H9 (cell line): Measurements from ENCODE around the gene PRDM11. TPM values are rescaled to one million over a fixed set of nuclear protein-coding genes. Genes with fewer than 3 reads are reported as not detected.

Source experiments
- DNase-seq: peaks from one replicate; pipeline ENCODE4 v3.0.0-alpha.2; 2017
- H2AFZ ChIP-seq: one replicate; pipeline ENCODE4 v1.6.1; 2013; ENCODE audit warnings: mild to moderate bottlenecking, low read length, control low read depth, moderate library complexity
- H2AK5ac ChIP-seq: 2 replicates; pipeline ENCODE4 v1.6.1; 2013; ENCODE audit warnings: low read length, control low read depth, mixed read lengths; ENCODE audit not compliant: insufficient read length
- H2BK120ac ChIP-seq: one replicate; pipeline ENCODE4 v1.6.1; 2013; ENCODE audit warnings: low read depth, mild to moderate bottlenecking, low read length, control low read depth, inconsistent platforms; ENCODE audit not compliant: poor library complexity, severe bottlenecking
- H2BK12ac ChIP-seq: 2 replicates; pipeline ENCODE4 v1.6.1; 2013; ENCODE audit warnings: low read length, control low read depth, mixed read lengths, low read depth; ENCODE audit not compliant: insufficient read length
- H2BK15ac ChIP-seq: 2 replicates; pipeline ENCODE4 v1.6.1; 2013; ENCODE audit warnings: low read depth, low read length, control low read depth
- H2BK20ac ChIP-seq: one replicate; pipeline ENCODE4 v1.6.1; 2013; ENCODE audit warnings: low read depth, mild to moderate bottlenecking, low read length, control low read depth, inconsistent platforms; ENCODE audit not compliant: poor library complexity, severe bottlenecking
- H2BK5ac ChIP-seq: 2 replicates; pipeline ENCODE4 v1.6.1; 2013; ENCODE audit warnings: low read length, control low read depth, mixed read lengths; ENCODE audit not compliant: insufficient read length
- H3K14ac ChIP-seq: 2 replicates; pipeline ENCODE4 v1.6.1; 2013; ENCODE audit warnings: low read length, control low read depth; ENCODE audit not compliant: insufficient read depth
- H3K18ac ChIP-seq: 2 replicates; pipeline ENCODE4 v1.6.1; 2013; ENCODE audit warnings: low read depth, mild to moderate bottlenecking, mixed read lengths, low read length, control low read depth; ENCODE audit not compliant: insufficient read length
- H3K23ac ChIP-seq: 2 replicates; pipeline ENCODE4 v1.6.1; 2013; ENCODE audit warnings: low read length, control low read depth, mixed read lengths, low read depth; ENCODE audit not compliant: insufficient read length
- H3K23me2 ChIP-seq: 2 replicates; pipeline ENCODE4 v1.6.1; 2013; ENCODE audit warnings: low read depth, mild to moderate bottlenecking, mixed read lengths, low read length, control low read depth; ENCODE audit not compliant: insufficient read length, poor library complexity, severe bottlenecking
- H3K27ac ChIP-seq: 2 replicates; pipeline ENCODE4 v1.5.1; 2013; ENCODE audit warnings: low read length, control low read depth, mixed read lengths, low read depth; ENCODE audit not compliant: insufficient read length
- H3K27me3 ChIP-seq: 2 replicates; pipeline ENCODE4 v1.6.1; 2013; ENCODE audit warnings: low read length, control low read depth, inconsistent platforms; ENCODE audit not compliant: insufficient read depth
- H3K4ac ChIP-seq: 2 replicates; pipeline ENCODE4 v1.6.1; 2013; ENCODE audit warnings: low read depth, mild to moderate bottlenecking, control low read depth, inconsistent platforms, low read length, moderate library complexity
- H3K4me1 ChIP-seq: 2 replicates; pipeline ENCODE4 v1.6.1; 2013; ENCODE audit warnings: low read length, control low read depth, inconsistent platforms; ENCODE audit not compliant: insufficient read depth
- H3K4me2 ChIP-seq: 2 replicates; pipeline ENCODE4 v1.6.1; 2013; ENCODE audit warnings: low read length, control low read depth, mixed read lengths; ENCODE audit not compliant: insufficient read length, insufficient read depth
- H3K56ac ChIP-seq: 2 replicates; pipeline ENCODE4 v1.6.1; 2013; ENCODE audit warnings: low read depth, mild to moderate bottlenecking, mixed read lengths, low read length, control low read depth; ENCODE audit not compliant: insufficient read length
- H3K79me1 ChIP-seq: 2 replicates; pipeline ENCODE4 v1.6.1; 2013; ENCODE audit warnings: low read depth, mild to moderate bottlenecking, moderate library complexity, low read length, control low read depth, inconsistent platforms; ENCODE audit not compliant: insufficient read depth, poor library complexity, severe bottlenecking
- H3K79me2 ChIP-seq: 2 replicates; pipeline ENCODE4 v1.6.1; 2013; ENCODE audit warnings: low read length, control low read depth, inconsistent platforms; ENCODE audit not compliant: insufficient read depth
- H3K9ac ChIP-seq: 2 replicates; pipeline ENCODE4 v1.6.1; 2013; ENCODE audit warnings: low read length, control low read depth, mixed read lengths; ENCODE audit not compliant: insufficient read length; ENCODE audit errors: extremely low read depth
- H3K9me3 ChIP-seq: one replicate; pipeline ENCODE4 v1.6.1; 2013; ENCODE audit warnings: low read depth, low read length, inconsistent platforms; ENCODE audit not compliant: control insufficient read depth
- H3T11ph ChIP-seq: one replicate; pipeline ENCODE4 v1.6.1; 2013; ENCODE audit warnings: mild to moderate bottlenecking, low read length, control low read depth, inconsistent platforms
- H4K20me1 ChIP-seq: one replicate; pipeline ENCODE4 v1.6.1; 2013; ENCODE audit not compliant: control insufficient read depth, insufficient read length, insufficient read depth
- H4K5ac ChIP-seq: 2 replicates; pipeline ENCODE4 v1.6.1; 2013; ENCODE audit warnings: low read depth, mild to moderate bottlenecking, mixed read lengths, low read length, control low read depth; ENCODE audit not compliant: insufficient read length
- H4K8ac ChIP-seq: replicated peaks from 2 replicates; pipeline ENCODE4 v1.6.1; 2013; ENCODE audit warnings: low read length, control low read depth, mixed read lengths, low read depth; ENCODE audit not compliant: insufficient read length
- H4K91ac ChIP-seq: 2 replicates; pipeline ENCODE4 v1.6.1; 2013; ENCODE audit warnings: low read depth, mild to moderate bottlenecking, moderate library complexity, mixed read lengths, low read length, control low read depth; ENCODE audit not compliant: insufficient read length
- H3K27ac Mint-ChIP-seq, 3 experiments: 2 replicates in 2 of 3; 3 replicates in 1 of 3; pipeline ENCODE4 v1.8.0; 2020 to 2021; ENCODE audit warnings: mixed read lengths in 3 of 3, mild to moderate bottlenecking in 1 of 3, moderate library complexity in 1 of 3
- H3K27me3 Mint-ChIP-seq: 2 replicates; pipeline ENCODE4 v1.8.0; 2021; ENCODE audit warnings: low read depth, mild to moderate bottlenecking, moderate library complexity, mixed read lengths
- H3K36me3 Mint-ChIP-seq, 3 experiments: 2 replicates in 2 of 3; 3 replicates in 1 of 3; pipeline ENCODE4 v1.8.0; 2020 to 2021; ENCODE audit warnings: low read depth in 3 of 3, mixed read lengths in 3 of 3; ENCODE audit not compliant: insufficient read depth in 1 of 3
- H3K4me1 Mint-ChIP-seq, 2 experiments: 2 replicates each; pipeline ENCODE4 v1.8.0; 2020; ENCODE audit warnings: mixed read lengths in 2 of 2
- H3K4me3 Mint-ChIP-seq, 2 experiments: 2 replicates in 1 of 2; 3 replicates in 1 of 2; pipeline ENCODE4 v1.8.0; 2020 to 2021; ENCODE audit warnings: mild to moderate bottlenecking in 2 of 2, mixed read lengths in 2 of 2, moderate library complexity in 1 of 2
- H3K9me3 Mint-ChIP-seq, 2 experiments: 2 replicates in 1 of 2; 3 replicates in 1 of 2; pipeline ENCODE4 v1.8.0; 2020; ENCODE audit warnings: mild to moderate bottlenecking in 2 of 2, mixed read lengths in 2 of 2, moderate library complexity in 1 of 2
- CTCF ChIP-seq: fragments of 200-600 bp; sonication (generic); conservative IDR thresholded peaks from 3 replicates; pipeline ENCODE4 v1.8.0; 2021; ENCODE audit warnings: antibody characterized with exemption, mild to moderate bottlenecking
- WGBS: extraction: QIAGEN DNeasy Blood & Tissue Kit; methylation state at CpG from one replicate; pipeline ENCODE4 v1.1.7; 2013; ENCODE audit warnings: missing lambda C conversion rate, low lambda C conversion rate, mixed read lengths; ENCODE audit not compliant: insufficient read length; ENCODE audit errors: extremely low coverage; 5-methylcytosine and 5-hydroxymethylcytosine counted together
- total RNA-seq: library from RNA; stranded (reverse); gene quantifications from 2 replicates; pipeline ENCODE4 v1.2.1, GENCODE V29; 2021

Gene PRDM11
- total RNA-seq, 1 experiment from 2014 or later: 11.5 TPM

GRCh38 chr11:45178890-45179671 lies 32.6 kb downstream of the PRDM11 start:
- Histone ChIP-seq H3K23ac (no peak overlapping the region), H3K79me1 (no peaks in the 10 kb centered on the region), H2AK5ac (no peak overlapping the region), H3K56ac (no peak overlapping the region), H3K4ac (no peak overlapping the region), H3K4me2 (no peak overlapping the region), H2BK20ac (no peak overlapping the region), H2BK120ac (no peak overlapping the region), H3K14ac (no peak overlapping the region), H2BK15ac (no peak overlapping the region), H3K27me3 (no peaks in the 10 kb centered on the region), H3K18ac (no peak overlapping the region), H3K27ac (no peak overlapping the region), H3K4me1 (no peaks in the 10 kb centered on the region; the same call in 1 of the 2 replicates), H2AFZ (no peak overlapping the region), H3T11ph (no peak overlapping the region), H4K8ac (no peak overlapping the region), H3K79me2 (no peaks in the 10 kb centered on the region), H4K5ac (no peak overlapping the region), H2BK12ac (no peak overlapping the region), H4K91ac (no peak overlapping the region), H3K9me3 (no peaks in the 10 kb centered on the region), H3K23me2 (no peaks in the 10 kb centered on the region), H3K9ac (no peak overlapping the region), H2BK5ac (no peak overlapping the region), H4K20me1 (no peaks in the 10 kb centered on the region)
- peaks cover 9 to 11% of the 10 kb centered on the region in 2 experiments for H3K4me1 Mint-ChIP-seq
- H3K27ac Mint-ChIP-seq: peak overlapping the region in 1 of 3 experiments; percentile 38; a peak in 1 of 7 replicates
- WGBS: no CpG with 5 or more reads among the region's 8 CpGs
- TF ChIP-seq CTCF: no peak
- peaks cover 0 to 2% (median 0%) of the 10 kb centered on the region in 3 experiments; a peak in 1 of 7 replicates for H3K36me3 Mint-ChIP-seq
- DNase-seq: no peak
- H3K27me3 Mint-ChIP-seq: peaks cover 24% of the 10 kb centered on the region
- H3K4me3 Mint-ChIP-seq: peak overlapping the region; percentile 72 to 89; a peak in 3 of 5 replicates
- H3K9me3 Mint-ChIP-seq: no peaks in the 10 kb centered on the region
